IMR-90 (cell line): ENCODE data around the gene ZDHHC14.

Experiments used
- CEBPB ChIP-seq: IDR thresholded peaks from 2 replicates; pipeline ENCODE4 v1.6.1; 2012; ENCODE audit warnings: low read depth, low read length, improper control_type of control experiment
- CHD1 ChIP-seq: IDR thresholded peaks from 2 replicates; pipeline ENCODE4 v1.6.1; 2012; ENCODE audit warnings: low read depth, low read length, improper control_type of control experiment
- CTCF ChIP-seq: conservative IDR thresholded peaks from 2 replicates; pipeline ENCODE4 v1.5.1; 2012; ENCODE audit warnings: mild to moderate bottlenecking, low read depth, low read length, improper control_type of control experiment
- ELK1 ChIP-seq: fragments of 150-350 bp; IDR thresholded peaks from 2 replicates; pipeline ENCODE4 v1.6.1; 2016; ENCODE audit warnings: low read depth, mild to moderate bottlenecking, low read length, moderate library complexity, borderline replicate concordance
- MAZ ChIP-seq: IDR thresholded peaks from 2 replicates; pipeline ENCODE4 v1.6.1; 2012; ENCODE audit warnings: low read depth, mild to moderate bottlenecking, low read length, improper control_type of control experiment, moderate library complexity, borderline replicate concordance
- MXI1 ChIP-seq: IDR thresholded peaks from 2 replicates; pipeline ENCODE4 v1.6.1; 2012; ENCODE audit warnings: low read depth, mild to moderate bottlenecking, low read length, moderate library complexity, borderline replicate concordance
- NFE2L2 ChIP-seq: fragments of 150-350 bp; IDR thresholded peaks from 2 replicates; pipeline ENCODE4 v1.6.1; 2016; ENCODE audit warnings: low read depth, mild to moderate bottlenecking, low read length
- POLR2A ChIP-seq: IDR thresholded peaks from 2 replicates; pipeline ENCODE4 v1.6.1; 2012; ENCODE audit warnings: mild to moderate bottlenecking, low read depth, low read length
- RAD21 ChIP-seq: IDR thresholded peaks from 2 replicates; pipeline ENCODE4 v1.6.1; 2012; ENCODE audit warnings: low read length, improper control_type of control experiment
- SMC3 ChIP-seq: fragments of 150-350 bp; IDR thresholded peaks from 2 replicates; pipeline ENCODE4 v1.6.1; 2016; ENCODE audit warnings: low read depth, mild to moderate bottlenecking, antibody characterized with exemption, low read length, moderate library complexity
- USF2 ChIP-seq: fragments of 150-350 bp; IDR thresholded peaks from 2 replicates; pipeline ENCODE4 v1.6.1; 2017; ENCODE audit warnings: mild to moderate bottlenecking, antibody characterized with exemption, low read length, low read depth

- TF ChIP-seq CTCF (no peak), POLR2A (no peak), SMC3 (no peak), CEBPB (no peak), MXI1 (no peak), ELK1 (no peak), CHD1 (no peak), MAZ (no peak), USF2 (no peak), RAD21 (no peak), NFE2L2 (no peak)
Measured at GRCh38 chr6:157672726-157673412, 291.9 kb downstream of the ZDHHC14 start.
